Duodenal mucosa (tissue), 2 donors: ENCODE results near the gene ZNF669.
A peak's percentile ranks its signal among the peaks of the same experiment; 100 is the strongest.

Experiments used
- H3K27ac ChIP-seq: one replicate; pipeline ENCODE4 v1.7.0; 2013; ENCODE audit warnings: low read depth, low read length
- H3K27me3 ChIP-seq, 2 donors: one replicate each; pipeline ENCODE4 v1.7.0; 2013; ENCODE audit warnings: low read length in 2 of 2, control low read depth in 1 of 2; ENCODE audit not compliant: insufficient read depth in 2 of 2, control insufficient read depth in 1 of 2
- H3K36me3 ChIP-seq, 2 donors: one replicate each; pipeline ENCODE4 v1.7.0; 2013; ENCODE audit warnings: low read length in 2 of 2, control low read depth in 1 of 2; ENCODE audit not compliant: insufficient read depth in 2 of 2, control insufficient read depth in 1 of 2
- H3K4me1 ChIP-seq, 2 donors: one replicate each; pipeline ENCODE4 v1.7.0; 2013; ENCODE audit warnings: low read length in 2 of 2, control low read depth in 1 of 2; ENCODE audit not compliant: insufficient read depth in 2 of 2, control insufficient read depth in 1 of 2
- H3K4me3 ChIP-seq, 2 donors: one replicate each; pipeline ENCODE4 v1.7.0; 2013; ENCODE audit warnings: low read length in 2 of 2, low read depth in 1 of 2
- H3K9ac ChIP-seq, 2 donors: one replicate each; pipeline ENCODE4 v1.7.0; 2013; ENCODE audit warnings: low read length in 2 of 2, low read depth in 1 of 2
- H3K9me3 ChIP-seq, 2 donors: one replicate each; pipeline ENCODE4 v1.7.0; 2013; ENCODE audit warnings: low read length in 2 of 2, control low read depth in 1 of 2; ENCODE audit not compliant: control insufficient read depth in 1 of 2

ZNF669 gene

DNA sequence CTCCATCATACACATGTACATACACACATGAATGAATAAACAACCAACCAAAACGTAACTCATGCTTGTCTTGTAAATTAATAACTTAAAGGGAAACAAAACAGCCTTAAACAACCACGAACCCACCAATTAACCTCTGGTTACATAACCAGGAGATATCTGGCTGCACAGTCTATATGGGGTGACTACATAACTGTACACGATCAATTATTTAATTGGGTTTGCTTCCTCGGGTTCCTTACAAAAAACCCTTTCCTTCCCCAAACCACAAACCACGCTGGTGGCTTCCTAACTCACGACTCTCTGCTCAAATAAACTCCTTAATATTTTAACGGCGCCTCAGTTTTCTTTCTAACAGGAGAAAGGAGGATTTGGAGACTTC, 26.3 kb downstream of the ZNF669 start:
- peaks cover 0 to 3% of the 10 kb centered on the region in 2 donors for H3K9me3 ChIP-seq
- H3K4me1 ChIP-seq: peaks cover 4 to 12% of the 10 kb centered on the region in 2 donors
- H3K36me3 ChIP-seq: no peaks in the 10 kb centered on the region
- H3K27ac ChIP-seq: no peak overlapping the region
- peak overlapping the region; percentile 90 to 91 for H3K4me3 ChIP-seq
- no peaks in the 10 kb centered on the region for H3K27me3 ChIP-seq
- peak overlapping the region; percentile 82 to 84 for H3K9ac ChIP-seq

DNA sequence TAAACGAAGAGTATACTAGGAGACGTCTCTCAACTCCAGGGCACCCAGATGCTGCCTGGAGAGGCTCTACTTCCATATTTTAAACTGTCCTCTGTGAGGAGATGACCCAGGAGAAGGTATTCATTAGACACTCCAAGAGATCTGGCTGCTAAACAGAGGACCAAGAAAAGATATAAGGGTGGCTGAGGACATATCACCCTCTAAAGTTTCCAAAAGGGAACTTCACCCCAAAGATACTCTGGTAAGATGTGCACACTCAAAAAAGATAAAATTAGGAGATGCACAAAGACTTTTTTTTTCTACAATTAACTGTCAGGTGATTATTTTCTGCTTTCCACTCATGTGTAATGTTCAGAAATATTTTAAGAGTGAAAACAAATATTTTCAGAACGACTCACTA, 26.9 kb downstream of the ZNF669 start:
- Histone ChIP-seq H3K36me3 (no peaks in the 10 kb centered on the region), H3K4me3 (no peak overlapping the region)

GRCh38 chr1:247070645-247071044, 33.5 kb downstream of the ZNF669 start:
- H3K4me1 ChIP-seq: no peaks in the 10 kb centered on the region
- H3K36me3 ChIP-seq: no peaks in the 10 kb centered on the region
- H3K27me3 ChIP-seq: no peaks in the 10 kb centered on the region
- no peak overlapping the region for H3K27ac ChIP-seq
- H3K9me3 ChIP-seq: peaks cover 6 to 15% of the 10 kb centered on the region in 2 donors
- H3K4me3 ChIP-seq: no peak overlapping the region
- H3K9ac ChIP-seq: no peak overlapping the region

More for the DNA sequence above, 26.9 kb downstream of the ZNF669 start:
- Histone ChIP-seq H3K9me3 (peaks cover 0 to under 1% of the 10 kb centered on the region in 2 donors), H3K9ac (peak overlapping the region in 1 of 2 donors; percentile 84), H3K27me3 (no peaks in the 10 kb centered on the region), H3K4me1 (peaks cover 4 to 12% of the 10 kb centered on the region in 2 donors), H3K27ac (no peak overlapping the region)

GRCh38 chr1:247064304-247064703, 39.9 kb downstream of the ZNF669 start:
- Histone ChIP-seq H3K4me1 (no peaks in the 10 kb centered on the region), H3K27me3 (no peaks in the 10 kb centered on the region), H3K9me3 (peaks cover 13 to 16% of the 10 kb centered on the region in 2 donors), H3K4me3 (no peak overlapping the region), H3K9ac (no peak overlapping the region), H3K27ac (no peak overlapping the region), H3K36me3 (no peaks in the 10 kb centered on the region)

DNA sequence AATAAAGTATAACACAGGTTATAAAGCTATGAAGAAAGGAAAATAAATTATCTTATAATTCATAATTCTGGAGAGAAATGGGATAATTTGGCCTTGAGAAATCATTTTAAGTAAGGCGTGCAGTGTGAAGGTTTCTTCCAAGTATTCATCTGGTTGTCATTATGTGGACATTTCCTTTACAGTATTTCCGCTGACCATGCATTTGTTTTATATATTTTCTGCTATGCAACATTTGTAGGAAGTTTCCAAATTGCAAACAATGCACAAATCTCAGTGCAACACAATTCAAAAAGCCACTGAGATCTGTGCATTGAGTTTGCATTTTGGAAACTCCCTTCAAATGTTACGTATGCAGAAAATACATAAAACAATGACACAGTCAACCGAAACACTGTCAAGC, 43.4 kb downstream of the ZNF669 start:
- H3K4me3 ChIP-seq: no peak overlapping the region
- no peaks in the 10 kb centered on the region for H3K27me3 ChIP-seq
- no peak overlapping the region for H3K9ac ChIP-seq
- H3K36me3 ChIP-seq: no peaks in the 10 kb centered on the region
- H3K27ac ChIP-seq: no peak overlapping the region
- H3K9me3 ChIP-seq: peaks cover 12 to 31% of the 10 kb centered on the region in 2 donors
- no peaks in the 10 kb centered on the region for H3K4me1 ChIP-seq

DNA sequence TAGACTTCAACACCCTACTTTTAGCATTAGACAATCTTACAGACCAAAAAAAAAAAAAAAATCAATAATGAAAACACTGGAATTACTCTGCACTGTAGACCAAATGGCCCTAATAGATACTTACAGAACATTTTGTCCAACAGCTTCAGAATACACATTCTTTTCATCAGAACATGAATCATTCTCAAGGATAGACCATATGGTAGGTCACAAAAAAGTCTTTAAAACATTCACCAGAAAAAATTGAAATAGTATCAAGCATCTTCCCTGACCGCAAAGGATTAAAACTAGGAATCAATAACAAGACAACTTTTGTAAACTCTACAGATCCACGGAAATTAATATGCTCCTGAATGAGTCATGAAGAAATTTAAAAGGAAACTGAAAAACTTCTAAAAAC, 48.1 kb downstream of the ZNF669 start:
- Histone ChIP-seq H3K4me1 (no peaks in the 10 kb centered on the region), H3K27ac (no peak overlapping the region), H3K4me3 (no peak overlapping the region), H3K36me3 (no peaks in the 10 kb centered on the region), H3K27me3 (no peaks in the 10 kb centered on the region), H3K9me3 (peaks cover 33 to 53% of the 10 kb centered on the region in 2 donors), H3K9ac (no peak overlapping the region)

DNA sequence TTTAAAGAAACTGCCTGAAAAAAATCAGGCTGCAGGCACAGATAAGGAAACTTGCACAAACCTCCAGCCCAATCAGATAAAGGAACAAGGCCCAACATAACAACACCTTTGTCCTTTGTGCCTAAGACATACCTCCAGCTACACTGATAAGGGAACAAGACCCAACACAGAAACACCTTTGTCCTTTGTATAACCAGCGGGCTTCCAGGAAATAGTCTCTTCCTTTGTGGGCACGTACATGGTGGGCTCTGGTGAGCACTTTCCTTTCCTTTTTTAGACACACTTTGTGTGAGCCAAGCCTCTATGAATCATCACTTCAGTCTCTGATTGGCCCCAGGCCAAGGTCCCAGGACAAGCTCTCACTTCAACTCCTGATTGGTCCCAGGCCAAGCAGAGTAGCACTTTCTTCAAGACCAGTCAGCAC, 49.2 kb downstream of the ZNF669 start:
- Histone ChIP-seq H3K4me3 (no peak overlapping the region), H3K27ac (no peak overlapping the region), H3K9ac (no peak overlapping the region), H3K36me3 (no peaks in the 10 kb centered on the region), H3K9me3 (peaks cover 34 to 55% of the 10 kb centered on the region in 2 donors), H3K4me1 (no peaks in the 10 kb centered on the region), H3K27me3 (no peaks in the 10 kb centered on the region)
